ENCODE measurements around the gene SENP1.

SENP1 gene

GRCh38 chr12:48036818-48037217 lies 69.1 kb downstream of the SENP1 start:
- no peaks in the 10 kb centered on the region for H3K27me3 ChIP-seq (ENCODE audit: insufficient read depth, low read length, poor library complexity, severe bottlenecking)
- H3K9me3 ChIP-seq (ENCODE audit: insufficient read depth, low read depth, low read length), result no peaks in the 10 kb centered on the region
- no peak for TF ChIP-seq EZH2phosphoT487 (IDR thresholded peaks at IDR 0.05; ENCODE audit: borderline replicate concordance)
- no peak for TF ChIP-seq CTCF (conservative IDR thresholded peaks at IDR 0.05; ENCODE audit: low read length)
- no peaks in the 10 kb centered on the region for H3K4me1 ChIP-seq (ENCODE audit: insufficient read depth, low read length, poor library complexity, severe bottlenecking)
- no peaks in the 10 kb centered on the region for H4K20me1 ChIP-seq (ENCODE audit: insufficient read depth, low read length, poor library complexity, severe bottlenecking)
- H2AFZ ChIP-seq (ENCODE audit: low read length), result no peak overlapping the region
- H3K36me3 ChIP-seq (ENCODE audit: insufficient read depth, low read length), result no peaks in the 10 kb centered on the region
- no peak overlapping the region for H3K9ac ChIP-seq (ENCODE audit: low read depth, low read length, poor library complexity, severe bottlenecking)
- H3K79me2 ChIP-seq (ENCODE audit: insufficient read depth, low read length), result no peaks in the 10 kb centered on the region
- no peaks in the 10 kb centered on the region for H3K9me2 ChIP-seq (replicated peaks; ENCODE audit: low read depth, low read length)
- H3F3A ChIP-seq (ENCODE audit: low read depth), result no peaks in the 10 kb centered on the region
- no peak overlapping the region for H3K4me2 ChIP-seq (ENCODE audit: low read depth, low read length, poor library complexity, severe bottlenecking)
- no peak overlapping the region for H3K4me3 ChIP-seq (ENCODE audit: low read length, poor library complexity, severe bottlenecking)

GRCh38 chr12:48034835-48035805 lies 70.8 kb downstream of the SENP1 start:
- no peaks in the 10 kb centered on the region for H3K27me3 ChIP-seq (ENCODE audit: insufficient read depth, low read length, poor library complexity, severe bottlenecking)
- H3K79me2 ChIP-seq (ENCODE audit: insufficient read depth, low read length), result no peaks in the 10 kb centered on the region
- no peaks in the 10 kb centered on the region for H3F3A ChIP-seq (ENCODE audit: low read depth)
- H3K9me2 ChIP-seq (replicated peaks; ENCODE audit: low read depth, low read length), result no peaks in the 10 kb centered on the region
- no peak overlapping the region for H3K9ac ChIP-seq (ENCODE audit: low read depth, low read length, poor library complexity, severe bottlenecking)
- no peaks in the 10 kb centered on the region for H4K20me1 ChIP-seq (ENCODE audit: insufficient read depth, low read length, poor library complexity, severe bottlenecking)
- no peaks in the 10 kb centered on the region for H3K36me3 ChIP-seq (ENCODE audit: insufficient read depth, low read length)
- no peak overlapping the region for H3K4me3 ChIP-seq (ENCODE audit: low read length, poor library complexity, severe bottlenecking)
- TF ChIP-seq CTCF (conservative IDR thresholded peaks at IDR 0.05; ENCODE audit: low read length) (no peak), EZH2phosphoT487 (IDR thresholded peaks at IDR 0.05; ENCODE audit: borderline replicate concordance) (no peak)
- H3K4me1 ChIP-seq (ENCODE audit: insufficient read depth, low read length, poor library complexity, severe bottlenecking), result no peaks in the 10 kb centered on the region
- H3K4me2 ChIP-seq (ENCODE audit: low read depth, low read length, poor library complexity, severe bottlenecking), result no peak overlapping the region
- no peaks in the 10 kb centered on the region for H3K9me3 ChIP-seq (ENCODE audit: insufficient read depth, low read depth, low read length)
- no peak overlapping the region for H2AFZ ChIP-seq (ENCODE audit: low read length)

DNA sequence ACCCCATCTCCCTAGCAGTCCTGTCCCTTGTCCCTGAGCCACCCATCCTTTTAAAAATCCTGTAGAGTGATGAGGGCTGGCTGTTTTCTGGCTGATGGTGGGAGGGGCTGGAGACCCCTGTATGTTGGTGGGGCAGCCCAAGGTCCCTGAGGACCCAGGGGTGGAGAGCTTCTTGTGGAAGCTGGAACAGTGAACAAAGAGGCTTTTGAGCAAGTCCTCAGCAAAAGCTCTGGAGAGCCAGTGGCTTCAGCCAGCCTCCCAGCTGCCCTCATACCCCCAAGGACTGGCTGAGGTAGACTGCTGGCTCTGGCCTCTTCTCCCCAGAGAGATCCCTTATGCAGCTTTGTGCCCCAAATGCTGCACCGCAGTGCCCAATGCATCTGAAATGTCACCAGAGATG lies 72.4 kb downstream of the SENP1 start:
- Histone ChIP-seq H3K36me3 (ENCODE audit: insufficient read depth, low read length) (no peaks in the 10 kb centered on the region), H3K79me2 (ENCODE audit: insufficient read depth, low read length) (no peaks in the 10 kb centered on the region), H3K9ac (ENCODE audit: low read depth, low read length, poor library complexity, severe bottlenecking) (no peak overlapping the region), H3K27me3 (ENCODE audit: insufficient read depth, low read length, poor library complexity, severe bottlenecking) (no peaks in the 10 kb centered on the region), H3K9me3 (ENCODE audit: insufficient read depth, low read depth, low read length) (no peaks in the 10 kb centered on the region), H4K20me1 (ENCODE audit: insufficient read depth, low read length, poor library complexity, severe bottlenecking) (no peaks in the 10 kb centered on the region), H3F3A (ENCODE audit: low read depth) (no peaks in the 10 kb centered on the region), H2AFZ (ENCODE audit: low read length) (no peak overlapping the region), H3K9me2 (replicated peaks; ENCODE audit: low read depth, low read length) (no peaks in the 10 kb centered on the region), H3K4me1 (ENCODE audit: insufficient read depth, low read length, poor library complexity, severe bottlenecking) (no peaks in the 10 kb centered on the region), H3K4me2 (ENCODE audit: low read depth, low read length, poor library complexity, severe bottlenecking) (no peak overlapping the region), H3K4me3 (ENCODE audit: low read length, poor library complexity, severe bottlenecking) (no peak overlapping the region)
- TF ChIP-seq EZH2phosphoT487 (IDR thresholded peaks at IDR 0.05; ENCODE audit: borderline replicate concordance), result no peak
- TF ChIP-seq CTCF (conservative IDR thresholded peaks at IDR 0.05; ENCODE audit: low read length), result no peak

All from Loucy (cell line).